CD4-positive, alpha-beta memory T cell (primary cell): ENCODE data around the gene OTC. TPM values are rescaled to one million over a fixed set of nuclear protein-coding genes. Genes with fewer than 3 reads are reported as not detected.

Experiments
- CTCF ChIA-PET: fragments of 350-600 bp; sonication (Branson Sonifier 250); formaldehyde crosslinking; loops from one replicate; lab custom pipeline; 2021; ENCODE audit warnings: inconsistent platforms; ENCODE audit not compliant: partially characterized antibody; lab: Charles Lee
- POLR2A ChIA-PET: fragments of 350-600 bp; sonication (Branson Sonifier 250); formaldehyde crosslinking; loops from one replicate; lab custom pipeline; 2021; ENCODE audit not compliant: partially characterized antibody; lab: Charles Lee
- DNase-seq, 5 donors: peaks; one replicate each; pipeline versions ENCODE4 v3.0.0 to v3.0.0-alpha.2; 2020 to 2022; ENCODE audit warnings: mixed read lengths in 1 of 5
- H3K27ac ChIP-seq: one replicate; pipeline ENCODE4 v1.7.0; 2013; ENCODE audit warnings: low read depth, low read length
- H3K27me3 ChIP-seq: 2 replicates; pipeline ENCODE4 v1.7.0; 2013; ENCODE audit warnings: mild to moderate bottlenecking, low read length, moderate library complexity; ENCODE audit not compliant: insufficient read depth
- H3K36me3 ChIP-seq: 2 replicates; pipeline ENCODE4 v1.7.0; 2013; ENCODE audit warnings: mild to moderate bottlenecking, low read length, moderate library complexity; ENCODE audit not compliant: insufficient read depth
- H3K4me1 ChIP-seq: 2 replicates; pipeline ENCODE4 v1.7.0; 2013; ENCODE audit warnings: mild to moderate bottlenecking, low read length, moderate library complexity; ENCODE audit not compliant: insufficient read depth
- H3K4me3 ChIP-seq, 2 donors: one replicate each; pipeline ENCODE4 v1.7.0; 2013; ENCODE audit warnings: low read length in 2 of 2, mild to moderate bottlenecking in 1 of 2
- H3K9me3 ChIP-seq, 2 donors: one replicate each; pipeline ENCODE4 v1.7.0; 2013; ENCODE audit warnings: low read length in 2 of 2, control low read depth in 1 of 2; ENCODE audit not compliant: control insufficient read depth in 1 of 2
- H3K27ac Mint-ChIP-seq, 7 donors: one replicate each; pipeline ENCODE4 v1.8.0; 2020 to 2021; ENCODE audit warnings: mixed read lengths in 7 of 7, mild to moderate bottlenecking in 6 of 7, inconsistent platforms in 3 of 7, moderate library complexity in 3 of 7
- H3K27me3 Mint-ChIP-seq, 2 donors: one replicate each; pipeline ENCODE4 v1.8.0; 2020 to 2021; ENCODE audit warnings: mixed read lengths in 2 of 2
- H3K36me3 Mint-ChIP-seq, 2 donors: one replicate each; pipeline ENCODE4 v1.8.0; 2020 to 2021; ENCODE audit warnings: mixed read lengths in 2 of 2, inconsistent platforms in 1 of 2, mild to moderate bottlenecking in 1 of 2
- H3K4me1 Mint-ChIP-seq, 4 donors: one replicate each; pipeline ENCODE4 v1.8.0; 2020 to 2021; ENCODE audit warnings: mixed read lengths in 4 of 4, mild to moderate bottlenecking in 1 of 4
- H3K4me3 Mint-ChIP-seq, 8 donors: one replicate each; pipeline ENCODE4 v1.8.0; 2020 to 2021; ENCODE audit warnings: mixed read lengths in 8 of 8, mild to moderate bottlenecking in 7 of 8, moderate library complexity in 6 of 8, inconsistent platforms in 3 of 8
- H3K9me3 Mint-ChIP-seq, 8 donors: one replicate each; pipeline ENCODE4 v1.8.0; 2020 to 2021; ENCODE audit warnings: mixed read lengths in 8 of 8, mild to moderate bottlenecking in 5 of 8, inconsistent platforms in 3 of 8, moderate library complexity in 1 of 8
- intact Hi-C: fragments of 100-400 bp; cut with micrococcal nuclease; formaldehyde crosslinking; loops from one replicate; pipeline ENCODE4 v1.15.1; 2023
- polyA plus RNA-seq, 2 donors: library from polyadenylated mRNA; unstranded; fragments of 300-500 nt; fragmentation: Illumina TruSeq; gene quantifications; one replicate each; pipeline ENCODE4 v1.2.3, GENCODE V29; 2021
- total RNA-seq, 2 experiments: library from RNA; stranded (reverse); gene quantifications; one replicate each; pipeline ENCODE4 v1.2.3, GENCODE V29; 2021

The OTC gene
- total and polyA plus RNA-seq, 4 experiments from 2014 or later, result not detected

GRCh38 chrX:38351346-38351745 is 1.1 kb upstream of the OTC start:
- CTCF ChIA-PET, result no interaction called here
- POLR2A ChIA-PET, result no interaction called here
- intact Hi-C loops, result no loop called here
- Histone ChIP-seq H3K27me3 (no peaks in the 10 kb centered on the region), H3K36me3 (no peaks in the 10 kb centered on the region), H3K9me3 (no peaks in the 10 kb centered on the region), H3K4me3 (no peak overlapping the region), H3K27ac (no peak overlapping the region), H3K4me1 (no peaks in the 10 kb centered on the region)
- H3K4me3 Mint-ChIP-seq, result no peak overlapping the region
- H3K27ac Mint-ChIP-seq, result no peak overlapping the region
- peaks cover 0 to 5% (median 0%) of the 10 kb centered on the region in 8 donors for H3K9me3 Mint-ChIP-seq
- H3K4me1 Mint-ChIP-seq, result no peaks in the 10 kb centered on the region
- DNase-seq, result no peak
- peaks cover 7 to 9% of the 10 kb centered on the region in 2 donors for H3K27me3 Mint-ChIP-seq
- H3K36me3 Mint-ChIP-seq, result no peaks in the 10 kb centered on the region

GRCh38 chrX:38356401-38356800 is 4.0 kb downstream of the OTC start:
- no peaks in the 10 kb centered on the region for H3K27me3 Mint-ChIP-seq
- no peak overlapping the region for H3K27ac Mint-ChIP-seq
- no peaks in the 10 kb centered on the region for H3K9me3 Mint-ChIP-seq
- CTCF ChIA-PET, result no interaction called here
- no peak overlapping the region for H3K4me3 Mint-ChIP-seq
- intact Hi-C loops, result no loop called here
- H3K4me1 Mint-ChIP-seq, result no peaks in the 10 kb centered on the region
- H3K27me3 ChIP-seq, result no peaks in the 10 kb centered on the region
- no peaks in the 10 kb centered on the region for H3K4me1 ChIP-seq
- H3K4me3 ChIP-seq, result no peak overlapping the region
- DNase-seq, result no peak
- H3K27ac ChIP-seq, result no peak overlapping the region
- no peaks in the 10 kb centered on the region for H3K36me3 Mint-ChIP-seq
- POLR2A ChIA-PET, result no interaction called here
- no peaks in the 10 kb centered on the region for H3K9me3 ChIP-seq
- no peaks in the 10 kb centered on the region for H3K36me3 ChIP-seq

GRCh38 chrX:38357747-38358673 is 5.6 kb downstream of the OTC start:
- Histone ChIP-seq H3K4me3 (no peak overlapping the region), H3K4me1 (no peaks in the 10 kb centered on the region), H3K27me3 (no peaks in the 10 kb centered on the region), H3K36me3 (no peaks in the 10 kb centered on the region), H3K27ac (no peak overlapping the region), H3K9me3 (no peaks in the 10 kb centered on the region)
- ChIA-PET CTCF (no interaction called here), POLR2A (no interaction called here)
- H3K27ac Mint-ChIP-seq, result no peak overlapping the region
- intact Hi-C loops, result no loop called here
- no peak for DNase-seq
- H3K27me3 Mint-ChIP-seq, result no peaks in the 10 kb centered on the region
- no peaks in the 10 kb centered on the region for H3K36me3 Mint-ChIP-seq
- no peak overlapping the region for H3K4me3 Mint-ChIP-seq
- H3K4me1 Mint-ChIP-seq, result no peaks in the 10 kb centered on the region
- no peaks in the 10 kb centered on the region for H3K9me3 Mint-ChIP-seq

GRCh38 chrX:38363046-38363445 is 10.6 kb downstream of the OTC start:
- Histone ChIP-seq H3K9me3 (no peaks in the 10 kb centered on the region), H3K27me3 (no peaks in the 10 kb centered on the region), H3K36me3 (no peaks in the 10 kb centered on the region), H3K27ac (no peak overlapping the region), H3K4me1 (no peaks in the 10 kb centered on the region), H3K4me3 (no peak overlapping the region)
- POLR2A ChIA-PET, result no interaction called here
- Mint-ChIP-seq H3K36me3 (no peaks in the 10 kb centered on the region), H3K4me1 (no peaks in the 10 kb centered on the region), H3K27me3 (peaks cover 0 to 1% of the 10 kb centered on the region in 2 donors), H3K27ac (no peak overlapping the region), H3K9me3 (no peaks in the 10 kb centered on the region), H3K4me3 (no peak overlapping the region)
- CTCF ChIA-PET, result no interaction called here
- intact Hi-C loops, result no loop called here
- no peak for DNase-seq

GRCh38 chrX:38365954-38366353 is 13.6 kb downstream of the OTC start:
- Mint-ChIP-seq H3K9me3 (no peaks in the 10 kb centered on the region), H3K4me3 (no peak overlapping the region), H3K27me3 (peaks cover 0 to 1% of the 10 kb centered on the region in 2 donors), H3K27ac (no peak overlapping the region), H3K4me1 (no peaks in the 10 kb centered on the region), H3K36me3 (no peaks in the 10 kb centered on the region)
- Histone ChIP-seq H3K4me3 (no peak overlapping the region), H3K9me3 (no peaks in the 10 kb centered on the region), H3K4me1 (no peaks in the 10 kb centered on the region), H3K27ac (no peak overlapping the region), H3K36me3 (no peaks in the 10 kb centered on the region), H3K27me3 (no peaks in the 10 kb centered on the region)
- no peak for DNase-seq
- intact Hi-C loops, result no loop called here
- POLR2A ChIA-PET, result no interaction called here
- CTCF ChIA-PET, result no interaction called here

- no peaks in the 10 kb centered on the region for H3K4me1 Mint-ChIP-seq
- no peak for DNase-seq
- intact Hi-C loops, result no loop called here
- H3K4me1 ChIP-seq, result no peaks in the 10 kb centered on the region
- ChIA-PET CTCF (no interaction called here), POLR2A (no interaction called here)
- H3K27me3 ChIP-seq, result no peaks in the 10 kb centered on the region
- H3K27ac Mint-ChIP-seq, result no peak overlapping the region
- no peaks in the 10 kb centered on the region for H3K36me3 ChIP-seq
- peaks cover 1 to 3% of the 10 kb centered on the region in 2 donors for H3K27me3 Mint-ChIP-seq
- H3K4me3 ChIP-seq, result no peak overlapping the region
- peaks cover 0 to 2% (median 0%) of the 10 kb centered on the region in 8 donors for H3K9me3 Mint-ChIP-seq
- no peak overlapping the region for H3K4me3 Mint-ChIP-seq
- no peaks in the 10 kb centered on the region for H3K9me3 ChIP-seq
- H3K36me3 Mint-ChIP-seq, result no peaks in the 10 kb centered on the region
- no peak overlapping the region for H3K27ac ChIP-seq
These were observed 16.4 kb downstream of the OTC start for GRCh38 chrX:38368774-38369173.

- Histone ChIP-seq H3K27me3 (no peaks in the 10 kb centered on the region), H3K27ac (no peak overlapping the region), H3K36me3 (no peaks in the 10 kb centered on the region), H3K9me3 (no peaks in the 10 kb centered on the region), H3K4me1 (no peaks in the 10 kb centered on the region), H3K4me3 (no peak overlapping the region)
- peaks cover 0 to 2% (median 0%) of the 10 kb centered on the region in 8 donors for H3K9me3 Mint-ChIP-seq
- DNase-seq, result no peak
- intact Hi-C loops, result no loop called here
- ChIA-PET CTCF (no interaction called here), POLR2A (no interaction called here)
- no peaks in the 10 kb centered on the region for H3K4me1 Mint-ChIP-seq
- no peak overlapping the region for H3K4me3 Mint-ChIP-seq
- no peaks in the 10 kb centered on the region for H3K36me3 Mint-ChIP-seq
- H3K27me3 Mint-ChIP-seq, result peaks cover 0 to 3% of the 10 kb centered on the region in 2 donors
- H3K27ac Mint-ChIP-seq, result no peak overlapping the region
These were observed 19.2 kb downstream of the OTC start for GRCh38 chrX:38371641-38372040.
